GM18505 (cell line): ENCODE results near the gene HLTF.

Experiments used
- ATAC-seq: cut with Tn5 transposase; IDR thresholded peaks from one replicate; pipeline ENCODE4 v1.9.1; 2021; ENCODE audit not compliant: unreplicated experiment
- POLR2A ChIP-seq: IDR thresholded peaks from 4 replicates; pipeline ENCODE4 v1.6.1; 2011; ENCODE audit warnings: borderline replicate concordance; ENCODE audit not compliant: insufficient read depth, insufficient read length; ENCODE audit errors: extremely low read depth

HLTF gene, protein sequence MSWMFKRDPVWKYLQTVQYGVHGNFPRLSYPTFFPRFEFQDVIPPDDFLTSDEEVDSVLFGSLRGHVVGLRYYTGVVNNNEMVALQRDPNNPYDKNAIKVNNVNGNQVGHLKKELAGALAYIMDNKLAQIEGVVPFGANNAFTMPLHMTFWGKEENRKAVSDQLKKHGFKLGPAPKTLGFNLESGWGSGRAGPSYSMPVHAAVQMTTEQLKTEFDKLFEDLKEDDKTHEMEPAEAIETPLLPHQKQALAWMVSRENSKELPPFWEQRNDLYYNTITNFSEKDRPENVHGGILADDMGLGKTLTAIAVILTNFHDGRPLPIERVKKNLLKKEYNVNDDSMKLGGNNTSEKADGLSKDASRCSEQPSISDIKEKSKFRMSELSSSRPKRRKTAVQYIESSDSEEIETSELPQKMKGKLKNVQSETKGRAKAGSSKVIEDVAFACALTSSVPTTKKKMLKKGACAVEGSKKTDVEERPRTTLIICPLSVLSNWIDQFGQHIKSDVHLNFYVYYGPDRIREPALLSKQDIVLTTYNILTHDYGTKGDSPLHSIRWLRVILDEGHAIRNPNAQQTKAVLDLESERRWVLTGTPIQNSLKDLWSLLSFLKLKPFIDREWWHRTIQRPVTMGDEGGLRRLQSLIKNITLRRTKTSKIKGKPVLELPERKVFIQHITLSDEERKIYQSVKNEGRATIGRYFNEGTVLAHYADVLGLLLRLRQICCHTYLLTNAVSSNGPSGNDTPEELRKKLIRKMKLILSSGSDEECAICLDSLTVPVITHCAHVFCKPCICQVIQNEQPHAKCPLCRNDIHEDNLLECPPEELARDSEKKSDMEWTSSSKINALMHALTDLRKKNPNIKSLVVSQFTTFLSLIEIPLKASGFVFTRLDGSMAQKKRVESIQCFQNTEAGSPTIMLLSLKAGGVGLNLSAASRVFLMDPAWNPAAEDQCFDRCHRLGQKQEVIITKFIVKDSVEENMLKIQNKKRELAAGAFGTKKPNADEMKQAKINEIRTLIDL

DNA sequence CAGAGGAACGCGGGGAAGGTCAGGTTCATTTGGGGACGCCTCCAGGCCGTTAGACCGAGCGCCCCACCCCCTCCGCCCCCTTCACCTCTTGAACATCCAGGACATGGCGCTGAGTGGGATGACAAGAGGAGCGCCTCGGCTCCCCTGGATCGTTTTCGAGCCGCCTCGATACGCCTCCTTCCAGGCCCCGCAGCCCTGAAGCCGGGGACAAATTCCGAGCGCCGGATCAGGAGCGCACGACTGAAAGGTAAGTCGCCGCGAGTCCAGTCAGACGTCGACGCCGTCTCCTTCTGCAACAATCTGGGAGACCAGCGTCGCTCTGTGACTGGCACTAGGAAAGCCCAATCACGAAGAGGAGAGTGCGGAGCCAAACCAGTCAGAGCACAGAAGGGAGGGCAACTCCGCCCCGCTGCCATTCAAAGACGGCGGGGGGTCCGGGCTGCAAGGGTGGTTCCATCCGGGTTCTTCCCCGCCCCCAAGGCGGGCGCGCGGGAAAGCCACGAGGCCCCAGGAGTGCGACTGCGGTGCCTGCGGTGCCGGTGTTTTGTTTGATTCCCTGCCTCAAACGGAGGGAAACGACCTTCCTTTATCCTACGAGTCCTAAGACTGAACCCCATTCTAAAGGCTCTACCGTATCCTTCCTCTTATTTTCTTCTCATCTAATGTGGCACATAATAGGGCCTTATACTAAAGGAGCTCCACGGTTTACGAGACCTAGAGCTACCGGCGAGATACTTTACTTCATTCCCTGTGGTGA, at the start of gene HLTF:
Gene HLTF (minus strand): TSS at position 302 of the 757 bp plus-strand sequence. CDS start 197 bp downstream, at position 105.
- peak; percentile 68 for TF ChIP-seq POLR2A
- ATAC-seq: peak; percentile 98

DNA sequence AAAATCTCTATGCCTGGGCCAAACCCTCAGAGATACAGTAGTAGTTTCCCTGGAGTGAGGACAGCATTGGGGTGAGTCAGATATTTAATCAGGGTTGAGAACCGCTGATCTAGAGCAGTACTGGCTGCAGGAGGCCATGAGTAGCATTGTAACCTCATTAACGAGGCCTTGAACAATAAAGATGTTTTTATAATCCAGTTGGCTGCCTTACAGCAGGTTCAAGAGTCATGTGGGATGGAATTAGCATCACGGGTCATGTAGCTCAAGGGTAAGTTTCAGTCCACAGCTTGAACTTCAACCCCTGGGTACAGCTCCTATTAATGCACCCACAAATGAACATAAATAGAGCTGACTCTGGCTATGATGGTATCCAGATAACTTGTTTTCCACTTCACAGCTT, 48.2 kb upstream of the HLTF start:
- TF ChIP-seq POLR2A: no peak
- ATAC-seq: no peak

DNA sequence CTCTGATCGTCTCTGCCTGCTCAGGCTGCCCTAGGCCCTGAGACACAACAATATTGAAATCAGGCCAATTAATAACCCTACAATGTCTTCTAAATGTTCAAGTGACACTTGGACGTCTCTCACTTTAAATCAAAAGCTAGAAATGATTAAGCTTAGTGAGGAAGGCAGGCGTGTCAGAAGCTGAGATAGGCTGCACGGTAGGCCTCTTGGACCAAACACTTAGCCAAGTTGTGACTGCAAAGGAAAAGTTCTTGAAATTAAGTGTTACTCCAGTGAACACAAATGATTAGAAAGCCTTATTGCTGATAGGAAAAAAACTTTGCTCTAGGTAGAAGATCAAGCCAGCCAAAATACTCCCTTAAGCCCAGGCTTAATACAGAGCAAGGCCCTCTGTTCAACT, 45.3 kb upstream of the HLTF start:
- no peak for ATAC-seq
- TF ChIP-seq POLR2A: no peak

DNA sequence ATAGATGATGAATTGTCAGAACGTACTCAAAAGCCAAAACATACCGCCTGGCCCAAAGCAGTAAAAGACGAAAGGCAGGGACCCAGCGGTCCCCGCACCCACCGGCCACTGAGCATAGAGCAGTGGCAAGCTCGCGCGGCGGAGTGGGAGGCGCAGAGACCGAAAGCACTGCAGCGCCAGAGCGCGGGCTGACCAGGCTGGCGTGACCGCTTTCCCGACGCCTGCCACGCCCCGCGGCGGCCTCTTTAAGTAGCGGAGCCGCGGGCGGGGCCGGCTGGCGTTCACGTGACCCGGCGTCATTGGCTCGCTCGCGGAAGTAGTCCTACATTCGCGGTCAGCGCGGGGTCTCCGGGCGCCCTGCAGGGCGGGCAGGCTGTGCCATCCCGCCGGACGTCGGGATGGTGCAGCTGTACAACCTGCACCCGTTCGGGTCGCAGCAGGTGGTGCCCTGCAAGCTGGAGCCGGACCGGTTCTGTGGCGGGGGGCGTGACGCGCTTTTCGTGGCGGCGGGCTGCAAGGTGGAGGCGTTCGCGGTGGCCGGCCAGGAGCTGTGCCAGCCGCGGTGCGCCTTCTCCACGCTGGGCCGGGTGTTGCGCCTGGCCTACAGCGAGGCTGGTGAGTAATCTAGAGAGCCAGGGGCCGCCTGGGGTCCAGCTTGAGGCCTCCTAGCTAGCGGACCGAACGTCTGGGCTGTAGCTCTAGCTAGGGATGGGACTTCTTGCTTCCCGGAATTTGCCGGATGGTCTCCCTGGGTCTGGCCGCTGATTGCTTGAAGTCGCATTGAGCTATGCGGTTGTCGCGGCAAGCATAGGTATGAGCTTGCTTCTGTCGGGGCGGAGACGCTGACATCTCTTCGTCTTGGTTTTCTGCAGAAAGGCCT, 43.2 kb upstream of the HLTF start, which contains the start of gene HPS3:
Gene HPS3 (plus strand): TSS at position 313 of the 880 bp plus-strand sequence. CDS start 86 bp downstream, at position 399.
- peak; percentile 86 for TF ChIP-seq POLR2A
- ATAC-seq: peak; percentile 97

DNA sequence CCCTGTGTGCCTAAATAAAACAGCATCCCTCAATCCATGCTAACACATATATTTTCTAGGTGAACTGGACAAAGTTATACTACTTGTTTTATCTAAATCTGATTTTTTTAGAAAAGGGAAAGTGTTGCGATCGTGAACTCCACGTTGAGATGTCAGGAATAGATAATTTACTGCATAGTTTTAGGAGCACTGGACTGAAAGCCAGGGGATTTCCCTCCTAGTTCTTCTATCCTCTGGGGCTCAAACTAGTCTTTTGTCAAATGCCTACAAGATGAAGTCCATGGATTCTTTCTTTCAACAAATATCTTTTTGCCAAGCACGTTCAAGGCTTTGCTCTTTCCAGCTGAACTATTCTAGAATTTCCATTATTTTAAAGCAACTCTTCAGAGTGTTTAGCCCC, 42.5 kb upstream of the HLTF start:
- ATAC-seq: no peak
- TF ChIP-seq POLR2A: no peak

DNA sequence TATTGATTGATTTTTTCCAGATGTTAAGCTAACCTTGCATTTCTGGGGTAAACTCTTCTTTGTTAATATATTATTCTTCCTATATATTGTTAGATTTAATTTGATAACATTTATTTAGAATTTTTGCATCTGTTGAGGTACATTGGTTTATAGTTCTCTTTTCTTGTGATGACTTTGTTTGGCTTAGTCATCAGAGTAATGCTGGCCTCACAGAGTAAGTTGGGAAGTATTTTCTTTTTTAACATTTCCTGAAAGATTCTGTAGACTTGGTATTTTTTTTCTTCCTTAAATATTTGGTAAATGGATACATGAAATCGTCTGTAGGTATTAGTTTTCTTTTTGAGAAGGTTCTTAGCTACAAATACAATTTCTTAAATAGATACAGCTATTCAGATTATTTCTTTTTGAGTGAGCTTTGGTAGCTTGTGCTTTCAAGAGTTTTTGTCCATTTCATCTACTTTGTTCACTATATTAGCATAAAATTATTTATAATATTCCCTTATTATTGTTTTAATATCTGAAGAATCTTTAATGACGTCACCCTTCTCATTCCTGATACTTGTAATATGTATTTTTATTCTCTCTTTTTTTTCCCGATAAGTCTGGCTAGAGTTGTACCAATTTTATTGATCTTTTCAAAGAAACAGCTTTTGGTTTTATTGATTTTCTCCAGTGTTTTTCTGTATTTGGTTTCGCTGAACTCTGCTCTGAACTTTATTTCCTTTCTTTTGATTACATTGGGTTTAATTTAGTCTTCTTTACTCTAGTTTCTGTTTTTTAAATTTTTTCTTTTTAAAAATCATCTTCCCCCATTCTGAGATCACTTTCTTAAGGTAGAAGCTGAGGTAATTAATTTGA, 36.6 kb upstream of the HLTF start:
- TF ChIP-seq POLR2A: no peak
- ATAC-seq: no peak

DNA sequence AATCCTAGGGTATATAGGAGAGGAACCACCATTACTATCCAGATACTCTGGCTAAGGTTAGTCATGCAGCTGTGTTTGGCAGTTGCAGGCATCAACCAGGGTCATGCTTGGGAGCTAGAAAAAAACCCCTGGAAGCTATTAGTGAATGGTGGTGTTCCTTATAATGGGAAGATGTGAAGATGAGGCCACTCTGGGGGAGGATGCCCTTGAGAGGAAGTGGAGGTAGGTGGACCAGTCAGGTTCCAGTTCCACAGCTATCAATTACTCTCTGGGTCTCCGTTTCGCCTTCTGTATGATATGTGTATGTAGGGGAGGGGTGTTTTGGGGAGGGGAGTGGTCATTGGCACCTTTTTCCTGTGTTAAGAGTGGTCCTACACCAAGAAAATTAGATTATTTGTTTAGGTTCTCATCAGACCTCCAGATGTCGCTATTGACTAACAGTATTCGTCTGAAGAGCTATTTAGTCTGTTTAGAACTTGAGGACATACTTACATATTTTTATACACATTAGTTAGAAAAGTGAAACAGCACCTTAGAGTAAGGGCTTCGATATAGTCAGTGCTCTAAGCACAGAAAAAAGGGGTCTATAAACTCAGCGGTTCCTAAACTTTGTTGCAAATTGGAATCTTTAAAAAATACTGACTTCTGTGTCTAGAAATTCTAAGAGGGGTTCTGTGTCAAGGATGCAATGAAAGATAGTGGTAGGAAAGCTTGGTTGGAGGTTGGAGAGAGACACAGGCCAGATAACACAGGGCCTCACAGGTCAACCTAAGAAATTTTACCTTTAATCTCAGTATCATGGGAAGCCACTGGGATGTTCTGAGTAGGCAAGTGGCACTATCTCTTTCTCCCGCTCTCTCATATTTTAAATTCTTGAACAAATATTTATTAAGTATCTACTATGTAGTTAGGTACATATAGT, 34.0 kb upstream of the HLTF start:
- ATAC-seq: no peak
- no peak for TF ChIP-seq POLR2A

DNA sequence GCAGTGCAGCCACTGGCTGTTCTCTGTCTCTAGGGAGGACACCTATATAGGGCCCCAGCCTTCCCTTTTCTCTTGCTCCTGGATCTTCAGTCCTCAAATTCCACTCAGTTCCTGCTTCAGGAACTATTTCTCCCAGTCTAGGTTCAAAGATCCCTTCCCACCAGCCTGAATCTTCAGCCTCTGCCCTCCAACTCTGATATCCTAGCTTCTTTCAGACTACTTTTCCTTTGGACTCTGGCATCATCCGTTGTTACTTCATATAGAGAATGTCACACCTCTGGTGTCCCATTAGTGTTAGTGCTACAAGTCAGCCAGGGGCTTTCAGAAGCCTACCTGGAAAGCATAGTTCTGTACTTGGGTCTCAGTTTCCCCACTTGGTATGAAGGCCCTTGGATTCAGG, 33.1 kb upstream of the HLTF start:
- no peak for TF ChIP-seq POLR2A
- ATAC-seq: no peak

DNA sequence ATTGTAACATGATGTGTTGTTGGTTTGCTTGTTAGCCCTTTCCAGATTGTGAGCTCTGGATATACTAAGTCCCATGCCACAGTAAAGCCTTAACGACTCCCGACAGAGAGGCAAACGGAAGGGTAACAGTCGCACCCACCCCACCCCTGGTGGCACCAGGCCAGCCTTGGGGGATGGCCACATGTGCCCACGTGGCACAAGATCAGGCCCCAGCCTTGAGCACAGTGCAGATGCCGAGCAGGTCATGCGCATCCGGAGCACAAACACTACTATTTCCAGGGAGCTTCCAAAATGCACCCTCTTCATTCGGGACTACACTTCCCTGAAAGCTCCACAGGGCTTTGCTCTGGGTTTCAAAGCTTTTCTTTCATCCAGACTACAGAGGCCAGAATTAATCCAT, 32.4 kb upstream of the HLTF start:
- no peak for ATAC-seq
- TF ChIP-seq POLR2A: no peak

DNA sequence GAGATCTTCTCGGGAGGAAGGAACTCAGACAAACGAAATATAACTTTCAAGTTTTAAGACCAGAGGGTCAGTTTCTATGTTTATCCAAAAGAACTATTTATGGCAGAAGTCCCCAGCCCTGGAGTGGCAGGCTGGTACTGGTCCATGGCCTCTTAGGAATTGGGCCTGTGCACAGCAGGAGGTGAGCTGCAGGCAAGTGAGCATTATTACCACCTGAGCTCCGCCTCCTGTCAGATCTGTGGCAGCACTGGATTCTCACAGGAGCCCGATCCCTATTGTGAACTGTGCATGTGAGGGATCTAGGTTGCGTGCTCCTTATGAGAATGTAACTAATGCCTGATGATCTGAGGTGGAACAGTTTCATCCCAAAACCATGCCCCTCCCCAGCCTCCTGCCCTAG, 28.8 kb upstream of the HLTF start:
- ATAC-seq: no peak
- no peak for TF ChIP-seq POLR2A
